ENCODE measurements around the gene NKAIN1.

DNA sequence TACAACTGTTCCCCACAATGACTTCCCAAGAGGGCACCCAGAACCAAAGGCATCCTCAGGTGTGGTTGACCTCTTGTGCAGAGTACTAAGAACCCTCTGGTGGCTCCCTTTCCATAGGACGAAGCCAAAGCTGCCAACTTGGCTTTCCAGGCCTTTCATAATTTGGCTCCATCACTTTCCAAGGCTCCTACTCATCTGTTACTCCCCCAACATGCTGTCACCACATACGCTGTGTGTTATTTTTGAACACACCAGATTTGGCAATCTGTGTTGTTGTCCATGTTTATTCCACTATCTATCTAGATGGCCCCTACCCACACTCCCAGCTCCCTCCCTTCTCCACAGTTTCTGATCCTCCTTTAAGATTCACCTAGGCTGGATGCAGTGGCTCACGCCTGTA lies 10.2 kb upstream of the NKAIN1 start:
- no peak for TF ChIP-seq ZNF140 (tag by site-specific recombination; IDR thresholded peaks at IDR 0.05)
- TF ChIP-seq, protein P1, sequence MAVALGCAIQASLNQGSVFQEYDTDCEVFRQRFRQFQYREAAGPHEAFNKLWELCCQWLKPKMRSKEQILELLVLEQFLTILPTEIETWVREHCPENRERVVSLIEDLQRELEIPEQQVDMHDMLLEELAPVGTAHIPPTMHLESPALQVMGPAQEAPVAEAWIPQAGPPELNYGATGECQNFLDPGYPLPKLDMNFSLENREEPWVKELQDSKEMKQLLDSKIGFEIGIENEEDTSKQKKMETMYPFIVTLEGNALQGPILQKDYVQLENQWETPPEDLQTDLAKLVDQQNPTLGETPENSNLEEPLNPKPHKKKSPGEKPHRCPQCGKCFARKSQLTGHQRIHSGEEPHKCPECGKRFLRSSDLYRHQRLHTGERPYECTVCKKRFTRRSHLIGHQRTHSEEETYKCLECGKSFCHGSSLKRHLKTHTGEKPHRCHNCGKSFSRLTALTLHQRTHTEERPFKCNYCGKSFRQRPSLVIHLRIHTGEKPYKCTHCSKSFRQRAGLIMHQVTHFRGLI (tag by site-specific recombination; IDR thresholded peaks at IDR 0.05): no peak
- TF ChIP-seq CTCF (tag by site-specific recombination; IDR thresholded peaks at IDR 0.05): no peak

Measured in HEK293 (cell line).